HCT116 (cell line): ENCODE measurements around the gene ANKRD39. TPM values are rescaled to one million over a fixed set of nuclear protein-coding genes. Genes with fewer than 3 reads are reported as not detected.

Source experiments
- ATAC-seq: fragments of 200-7000 bp; cut with Tn5 transposase; 2 replicates; pipeline ENCODE4 v1.9.1; 2020; ENCODE audit warnings: mild to moderate bottlenecking, moderate library complexity
- BruUV-seq: library from RNA; stranded (reverse); fragments of 400-500 nt; replicated peaks from 2 replicates; lab custom pipeline; 2021; lab: Mats Ljungman, UMichigan
- CTCF ChIA-PET: fragments of 300-600 bp; sonication (Branson Sonifier 250); formaldehyde crosslinking; loops from one replicate; lab custom pipeline; 2021; ENCODE audit warnings: antibody characterized with exemption; lab: Charles Lee
- POLR2A ChIA-PET: fragments of 300-600, 350-600 bp; sonication (Branson Sonifier 250); formaldehyde crosslinking; loops from one replicate; lab custom pipeline; 2021; ENCODE audit warnings: antibody characterized with exemption; lab: Charles Lee
- RAD21 ChIA-PET, 2 experiments: fragments of 300-600 bp; sonication (Branson Sonifier 250); formaldehyde crosslinking; loops; one replicate each; lab custom pipeline; 2023; ENCODE audit warnings: low total read pairs in 2 of 2; ENCODE audit not compliant: uncharacterized antibody in 2 of 2, unreplicated experiment in 2 of 2, low non-redundant PET in 1 of 2; lab: Charles Lee
- DNase-seq: peaks from one replicate; pipeline ENCODE4 v3.0.0-alpha.2; 2010; ENCODE audit warnings: low read depth, low spot score
- H2AFZ ChIP-seq: fragments of 200-600 bp; shearing (Covaris generic), sonication (generic); 2 replicates; pipeline ENCODE4 v1.6.1; 2017; ENCODE audit warnings: low read depth, mixed run types, mixed read lengths, antibody characterized with exemption, low read length; ENCODE audit not compliant: poor library complexity, severe bottlenecking
- H3K27ac ChIP-seq: 2 replicates; pipeline ENCODE4 v1.5.1; 2012; ENCODE audit warnings: low read depth, low read length
- H3K27me3 ChIP-seq: fragments of 200-600 bp; sonication (generic); 2 replicates; pipeline ENCODE4 v1.6.1; 2016; ENCODE audit warnings: mixed run types, low read length, mixed read lengths; ENCODE audit not compliant: insufficient read depth
- H3K36me3 ChIP-seq, 2 experiments: fragments of 200-500 bp in 1 of 2; fragments of 200-600 bp in 1 of 2; sonication (Bioruptor generic) in 1 of 2; sonication (generic) in 1 of 2; 2 replicates each; pipeline versions ENCODE4 v1.5.1 to v1.6.1; 2014 to 2016; ENCODE audit warnings: low read length in 2 of 2, inconsistent platforms in 1 of 2, mixed read lengths in 1 of 2, mixed run types in 1 of 2; ENCODE audit not compliant: insufficient read depth in 2 of 2, control insufficient read depth in 1 of 2
- H3K4me1 ChIP-seq, 2 experiments: fragments of 200-600 bp in 1 of 2; sonication (generic) in 1 of 2; 2 replicates each; pipeline versions ENCODE4 v1.5.1 to v1.6.1; 2012 to 2017; ENCODE audit warnings: low read length in 2 of 2, inconsistent platforms in 1 of 2, mild to moderate bottlenecking in 1 of 2, mixed read lengths in 1 of 2, mixed run types in 1 of 2, moderate library complexity in 1 of 2; ENCODE audit not compliant: insufficient read depth in 2 of 2, control insufficient read depth in 1 of 2
- H3K4me2 ChIP-seq: fragments of 200-600 bp; sonication (generic); 2 replicates; pipeline ENCODE4 v1.6.1; 2017; ENCODE audit warnings: mixed run types, low read length, mixed read lengths
- H3K4me3 ChIP-seq, 2 experiments: fragments of 200-600 bp in 1 of 2; sonication (generic) in 1 of 2; replicated peaks in 1 of 2; 2 replicates each; pipeline ENCODE4 v1.5.1; 2011 to 2016; ENCODE audit warnings: low read length in 2 of 2, control low read depth in 1 of 2, low read depth in 1 of 2, mild to moderate bottlenecking in 1 of 2, mixed read lengths in 1 of 2, mixed run types in 1 of 2
- H3K79me2 ChIP-seq: fragments of 200-600 bp; sonication (generic); 2 replicates; pipeline ENCODE4 v1.6.1; 2017; ENCODE audit warnings: mild to moderate bottlenecking, mixed run types, low read length, moderate library complexity, mixed read lengths; ENCODE audit not compliant: insufficient read depth
- H3K9ac ChIP-seq: fragments of 200-600 bp; sonication (generic); 2 replicates; pipeline ENCODE4 v1.6.1; 2016; ENCODE audit warnings: low read length, mixed read lengths
- H3K9me2 ChIP-seq: fragments of 200-600 bp; sonication (generic), shearing (Covaris generic); 2 replicates; pipeline ENCODE4 v1.6.1; 2017; ENCODE audit warnings: mixed run types, mild to moderate bottlenecking, moderate library complexity; ENCODE audit not compliant: insufficient read depth
- H3K9me3 ChIP-seq, 2 experiments: fragments of 200-500 bp in 1 of 2; fragments of 200-600 bp in 1 of 2; sonication (Bioruptor generic) in 1 of 2; sonication (generic) in 1 of 2; 2 replicates each; pipeline ENCODE4 v1.6.1; 2014 to 2017; ENCODE audit warnings: low read length in 2 of 2, mixed read lengths in 2 of 2, inconsistent platforms in 1 of 2, low read depth in 1 of 2, mild to moderate bottlenecking in 1 of 2, mixed run types in 1 of 2, moderate library complexity in 1 of 2; ENCODE audit not compliant: control insufficient read depth in 1 of 2, insufficient read depth in 1 of 2
- H4K20me1 ChIP-seq: fragments of 200-600 bp; sonication (generic), shearing (Covaris generic); 2 replicates; pipeline ENCODE4 v1.6.1; 2017; ENCODE audit warnings: mixed run types, mild to moderate bottlenecking, moderate library complexity; ENCODE audit not compliant: insufficient read depth
- EGR1 ChIP-seq: IDR thresholded peaks from 2 replicates; pipeline ENCODE4 v1.6.1; 2012; ENCODE audit warnings: low read depth
- POLR2A ChIP-seq: IDR thresholded peaks from 2 replicates; pipeline ENCODE4 v1.7.0; 2011; ENCODE audit warnings: borderline replicate concordance; ENCODE audit not compliant: insufficient read depth, insufficient read length; ENCODE audit errors: extremely low read depth
- POLR2AphosphoS5 ChIP-seq: IDR thresholded peaks from 2 replicates; pipeline ENCODE4 v1.6.1; 2011; ENCODE audit warnings: mild to moderate bottlenecking, low read depth, low read length, moderate library complexity
- TCF7L2 ChIP-seq: IDR thresholded peaks from 2 replicates; pipeline ENCODE4 v1.7.0; 2011; ENCODE audit warnings: borderline replicate concordance, inconsistent platforms; ENCODE audit not compliant: insufficient read depth, insufficient read length; ENCODE audit errors: extremely low read depth
- intact Hi-C: fragments of 100-400 bp; cut with micrococcal nuclease; formaldehyde crosslinking; loops from 2 replicates; pipeline ENCODE4 v1.10.0; 2022
- total RNA-seq: library from RNA; stranded (reverse); gene quantifications from one replicate; pipeline ENCODE4 v1.2.1, GENCODE V29; 2021; ENCODE audit not compliant: unreplicated experiment
- TF ChIP-seq, protein P1 (sequence below), 3 experiments: fragments of 200-600 bp in 1 of 3; sonication (generic) in 1 of 3; IDR thresholded peaks in 2 of 3; conservative IDR thresholded peaks in 1 of 3; 2 replicates each; pipeline ENCODE4 v1.5.1; 2012 to 2017; ENCODE audit warnings: low read depth in 2 of 3, low read length in 2 of 3, antibody characterized with exemption in 1 of 3, borderline replicate concordance in 1 of 3, control low read depth in 1 of 3, mild to moderate bottlenecking in 1 of 3, mixed read lengths in 1 of 3, mixed run types in 1 of 3, moderate library complexity in 1 of 3; ENCODE audit not compliant: insufficient read depth in 1 of 3
- TF ChIP-seq, protein P2 (sequence below): IDR thresholded peaks from 2 replicates; pipeline ENCODE4 v1.6.1; 2012

Gene ANKRD39
- total RNA-seq, 1 experiment from 2014 or later: 24.2 TPM

DNA sequence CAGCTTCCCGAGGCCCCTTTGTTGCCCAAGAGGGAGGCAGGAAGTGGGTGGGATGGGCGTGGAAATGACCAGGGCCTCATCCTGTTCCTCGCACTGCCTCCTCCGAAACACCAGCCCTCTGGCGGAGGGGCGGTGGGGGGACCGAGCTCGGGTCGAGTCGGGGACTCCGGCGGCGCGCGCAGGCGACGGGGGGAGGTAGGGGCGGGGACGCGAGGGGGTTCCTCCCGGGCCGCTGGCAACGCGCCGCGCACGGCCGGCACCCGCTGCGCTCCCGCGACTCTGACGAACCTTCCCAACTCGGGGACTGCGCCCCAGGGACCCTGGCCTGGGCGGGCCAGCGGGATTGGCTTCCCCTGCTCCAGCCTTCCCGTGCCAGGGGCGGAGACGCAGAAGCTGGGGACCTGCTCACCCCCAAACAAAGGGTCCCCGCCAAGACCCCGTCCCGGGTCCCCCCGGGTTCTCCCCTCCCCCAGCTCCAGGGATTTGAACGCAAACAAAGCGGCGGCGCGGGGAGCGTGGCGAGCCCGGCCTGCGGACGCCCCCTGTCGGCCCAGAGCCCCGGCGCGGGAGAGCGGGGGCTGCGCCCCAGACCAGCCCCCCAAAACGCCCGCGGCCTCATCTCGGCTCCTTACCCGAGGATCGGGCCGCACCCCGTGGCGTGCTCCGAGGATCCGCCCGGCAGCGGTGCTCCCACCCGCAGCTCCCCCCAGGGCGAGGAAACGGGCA, 10.9 kb upstream of the ANKRD39 start:
- no peak overlapping the region for H2AFZ ChIP-seq
- ChIA-PET CTCF (interaction anchor here (1.0 to 1.9 kb wide), 4 partner anchors 10 to 309 kb away, joined by 3 to 17 read pairs (median 6); partner anchors contain the start of gene ANKRD39), POLR2A (interaction anchor here (0.7 to 2.3 kb wide), 3 partner anchors 11 to 88 kb away, joined by 4 to 20 read pairs (median 4); partner anchors contain the start of gene ANKRD39), RAD21 (interaction anchor here (0.7 to 1.8 kb wide), 3 partner anchors 10 to 82 kb away, joined by 5 to 8 read pairs (median 6); partner anchors contain the start of gene ANKRD39 (in 2 of the 2))
- H3K27me3 ChIP-seq: no peaks in the 10 kb centered on the region
- BruUV-seq: no TSS peak
- H3K9me3 ChIP-seq: no peaks in the 10 kb centered on the region
- H3K4me3 ChIP-seq: peak overlapping the region; percentile 66 to 82
- H3K4me1 ChIP-seq: peaks cover 22 to 36% of the 10 kb centered on the region in 2 experiments
- peak overlapping the region; percentile 95 for H3K4me2 ChIP-seq
- H3K9me2 ChIP-seq: no peaks in the 10 kb centered on the region
- TF ChIP-seq POLR2AphosphoS5 (peak; percentile 75), EGR1 (no peak), TCF7L2 (no peak), POLR2A (peak; percentile 28)
- TF ChIP-seq, protein P1, sequence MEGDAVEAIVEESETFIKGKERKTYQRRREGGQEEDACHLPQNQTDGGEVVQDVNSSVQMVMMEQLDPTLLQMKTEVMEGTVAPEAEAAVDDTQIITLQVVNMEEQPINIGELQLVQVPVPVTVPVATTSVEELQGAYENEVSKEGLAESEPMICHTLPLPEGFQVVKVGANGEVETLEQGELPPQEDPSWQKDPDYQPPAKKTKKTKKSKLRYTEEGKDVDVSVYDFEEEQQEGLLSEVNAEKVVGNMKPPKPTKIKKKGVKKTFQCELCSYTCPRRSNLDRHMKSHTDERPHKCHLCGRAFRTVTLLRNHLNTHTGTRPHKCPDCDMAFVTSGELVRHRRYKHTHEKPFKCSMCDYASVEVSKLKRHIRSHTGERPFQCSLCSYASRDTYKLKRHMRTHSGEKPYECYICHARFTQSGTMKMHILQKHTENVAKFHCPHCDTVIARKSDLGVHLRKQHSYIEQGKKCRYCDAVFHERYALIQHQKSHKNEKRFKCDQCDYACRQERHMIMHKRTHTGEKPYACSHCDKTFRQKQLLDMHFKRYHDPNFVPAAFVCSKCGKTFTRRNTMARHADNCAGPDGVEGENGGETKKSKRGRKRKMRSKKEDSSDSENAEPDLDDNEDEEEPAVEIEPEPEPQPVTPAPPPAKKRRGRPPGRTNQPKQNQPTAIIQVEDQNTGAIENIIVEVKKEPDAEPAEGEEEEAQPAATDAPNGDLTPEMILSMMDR (IDR thresholded peaks at IDR 0.05 in 2 of 3, conservative IDR thresholded peaks at IDR 0.05 in 1 of 3; ENCODE audit: borderline replicate concordance in 1 of 3, insufficient read depth in 1 of 3, low read depth in 2 of 3, low read length in 2 of 3): peak in 2 of 3 experiments; percentile 72 to 79; a peak in 5 of 6 replicates
- TF ChIP-seq, protein P2, sequence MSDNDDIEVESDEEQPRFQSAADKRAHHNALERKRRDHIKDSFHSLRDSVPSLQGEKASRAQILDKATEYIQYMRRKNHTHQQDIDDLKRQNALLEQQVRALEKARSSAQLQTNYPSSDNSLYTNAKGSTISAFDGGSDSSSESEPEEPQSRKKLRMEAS: peak; percentile 39
- no peaks in the 10 kb centered on the region for H4K20me1 ChIP-seq
- peaks cover 25% of the 10 kb centered on the region; the same call in 1 of the 2 replicates for H3K79me2 ChIP-seq
- H3K27ac ChIP-seq: peak overlapping the region; percentile 93
- intact Hi-C loops: loop anchor here (2.0 kb wide), 1 partner anchor 52 kb away; the partner anchor contains the start of gene CNNM3
- peak; percentile 76 for ATAC-seq
- peak; percentile 54 for DNase-seq
- H3K9ac ChIP-seq: peak overlapping the region; percentile 92
- peaks cover 7 to 9% of the 10 kb centered on the region in 2 experiments; a peak in 3 of 4 replicates for H3K36me3 ChIP-seq
